Activated CD8-positive, alpha-beta memory T cell treated with anti-CD3 and anti-CD28 coated beads, Interleukin-2, amount 50 U/mL, for 48 hours (primary cell): ENCODE data around the gene MACROD2.

Source experiments
- DNase-seq: peaks from one replicate; pipeline ENCODE4 v3.0.0-alpha.2; 2020

Gene MACROD2

GRCh38 chr20:15578113-15578512 lies 1582.8 kb downstream of the MACROD2 start:
- DNase-seq, result no peak

- no peak for DNase-seq
These were observed 1584.4 kb downstream of the MACROD2 start for GRCh38 chr20:15579688-15580087.

- no peak for DNase-seq
These were observed 1586.9 kb downstream of the MACROD2 start for GRCh38 chr20:15582146-15582760.

GRCh38 chr20:15584507-15584906 lies 1589.2 kb downstream of the MACROD2 start:
- no peak for DNase-seq

DNA sequence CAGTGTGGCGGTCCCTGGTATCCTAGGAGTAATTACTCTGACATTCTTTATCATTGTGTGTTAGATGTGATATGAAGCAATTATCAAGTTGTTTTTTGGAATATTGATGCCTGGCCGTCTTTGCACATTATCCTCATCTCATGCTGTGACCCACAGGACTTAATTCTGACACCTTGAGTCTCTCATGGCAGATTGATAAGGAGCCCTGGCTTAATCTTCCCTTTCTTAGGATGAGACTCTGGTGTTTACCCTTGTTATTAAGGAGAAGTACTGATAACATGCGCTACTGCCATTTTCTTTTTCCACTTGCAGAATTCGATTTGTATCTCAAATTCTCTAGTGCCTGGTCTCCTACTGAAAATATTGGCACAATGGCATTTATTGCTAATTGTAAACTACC lies 1597.8 kb downstream of the MACROD2 start:
- no peak for DNase-seq

DNA sequence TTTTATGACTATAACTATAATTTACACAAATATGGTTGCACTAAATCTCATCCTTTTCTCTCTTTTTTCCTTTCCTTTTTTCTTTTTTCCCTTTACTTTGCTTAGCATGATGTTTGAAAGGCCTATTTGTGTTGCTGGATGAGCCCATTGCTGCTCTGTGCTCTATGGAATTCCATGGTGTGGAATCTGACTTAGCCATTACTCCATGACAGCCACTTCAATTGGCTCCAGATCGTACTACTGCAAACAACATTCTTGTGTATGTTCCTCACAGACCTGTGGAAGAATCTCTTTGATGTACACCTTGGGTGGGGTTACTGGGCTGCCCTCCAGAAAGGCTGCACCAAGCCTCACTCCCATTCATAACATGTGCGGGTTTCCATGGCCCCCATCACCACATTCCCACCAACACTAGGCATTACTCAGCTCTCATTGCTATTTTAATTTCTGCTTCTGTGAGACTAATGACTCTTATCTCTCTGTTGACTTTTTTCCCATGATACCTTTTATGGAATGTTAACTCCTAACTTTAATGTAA lies 1598.9 kb downstream of the MACROD2 start:
- DNase-seq, result no peak

GRCh38 chr20:15596220-15596890 lies 1601.0 kb downstream of the MACROD2 start:
- no peak for DNase-seq

DNA sequence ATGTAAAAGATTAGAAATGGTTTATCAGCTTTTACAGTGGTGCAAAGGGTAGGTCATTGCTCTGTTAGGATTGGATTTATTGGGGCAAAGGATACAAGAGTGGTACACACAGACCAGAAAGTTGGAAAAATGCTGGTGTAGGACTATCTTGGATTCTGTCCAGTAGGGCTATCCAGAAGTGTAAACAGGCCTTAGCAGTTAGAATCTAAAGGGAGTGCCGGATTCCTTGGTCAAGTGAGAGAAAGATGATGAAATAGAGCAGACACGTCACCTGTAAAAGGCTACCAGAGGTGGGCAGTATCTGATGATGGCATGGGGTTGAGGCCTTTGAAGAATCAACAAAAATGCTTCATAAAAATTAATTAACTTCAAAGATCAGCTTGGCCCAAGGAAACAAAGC lies 1602.0 kb downstream of the MACROD2 start:
- DNase-seq, result no peak

DNA sequence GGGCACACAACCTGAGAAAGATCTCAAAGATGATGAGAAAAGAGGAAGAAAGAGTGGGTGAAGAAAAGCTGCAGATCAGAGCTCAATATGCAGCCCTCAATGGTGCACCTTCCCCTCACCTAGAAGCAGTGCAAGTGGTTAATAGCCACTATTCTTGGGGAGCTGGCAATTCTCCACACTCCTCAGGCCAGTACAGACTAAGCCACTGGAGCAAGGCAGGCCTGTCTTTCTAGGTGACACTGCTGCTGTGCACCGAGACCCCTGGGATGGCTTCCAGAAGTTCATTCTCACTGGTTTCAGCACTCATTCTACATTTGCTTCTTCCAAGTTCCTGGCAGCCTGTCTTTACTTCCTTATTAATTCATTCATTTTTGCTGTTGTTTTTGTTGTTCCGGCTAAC lies 1604.6 kb downstream of the MACROD2 start:
- no peak for DNase-seq

DNA sequence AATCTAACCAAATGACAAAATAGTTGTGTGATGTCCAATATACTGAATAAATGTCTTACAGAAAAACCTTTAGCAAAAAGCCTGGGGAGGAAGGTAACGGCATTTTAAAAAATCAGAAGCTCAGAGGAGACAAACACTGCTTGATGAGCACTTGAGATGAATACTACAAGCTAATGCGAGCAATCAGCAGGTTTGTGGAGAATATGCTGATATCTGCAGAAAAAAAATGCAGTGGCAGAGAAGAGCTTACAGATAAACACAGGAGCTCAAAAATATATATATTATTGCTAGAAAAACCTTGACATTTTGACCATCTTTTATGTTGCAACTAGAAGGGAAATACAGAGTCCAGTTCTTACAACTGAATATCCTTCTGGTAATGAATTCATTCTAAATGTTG lies 1605.2 kb downstream of the MACROD2 start:
- DNase-seq, result no peak

- DNase-seq, result no peak
These were observed 1608.2 kb downstream of the MACROD2 start for GRCh38 chr20:15603506-15603905.

DNA sequence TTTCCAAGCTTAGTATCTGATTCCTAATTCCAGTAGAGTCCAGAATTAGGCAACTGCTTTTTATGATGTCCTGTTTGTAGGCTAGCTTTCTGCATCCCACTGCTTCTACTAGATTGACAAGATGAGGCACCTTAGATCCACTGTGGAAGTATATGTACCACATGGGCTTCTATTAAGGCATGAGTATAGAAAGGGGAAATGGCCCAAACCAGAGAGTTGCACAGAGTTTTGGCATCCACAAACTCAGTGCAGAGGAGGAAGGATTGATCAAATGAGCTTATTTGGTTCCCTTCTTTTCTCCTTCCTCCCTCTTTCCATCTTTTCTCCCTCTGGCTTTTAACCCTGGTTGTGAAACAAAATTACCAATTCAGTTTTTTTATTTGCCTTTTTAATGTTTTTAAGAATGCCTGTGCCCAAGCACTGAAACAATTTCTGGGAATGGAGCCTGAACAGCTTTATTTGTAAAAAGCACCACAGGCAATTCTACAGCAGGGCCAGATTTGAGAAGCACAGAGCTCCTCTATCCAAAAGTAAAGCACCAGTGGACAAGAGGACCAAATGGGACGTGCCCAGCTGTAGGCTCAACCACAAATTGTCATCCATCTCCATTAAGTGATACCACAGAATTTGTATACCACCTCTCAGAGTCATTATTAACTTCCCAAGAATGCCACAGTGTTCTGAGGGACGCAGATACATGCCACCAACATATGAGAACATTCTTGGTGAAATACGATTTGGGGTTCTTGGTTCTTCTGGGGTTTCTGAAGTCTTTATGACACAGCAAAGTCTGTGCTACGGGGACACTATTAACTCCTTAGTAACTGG lies 1608.9 kb downstream of the MACROD2 start:
- DNase-seq, result no peak

- DNase-seq, result no peak
These were observed 1614.6 kb downstream of the MACROD2 start for GRCh38 chr20:15609921-15610320.

GRCh38 chr20:15610787-15611186 lies 1615.5 kb downstream of the MACROD2 start:
- no peak for DNase-seq

DNA sequence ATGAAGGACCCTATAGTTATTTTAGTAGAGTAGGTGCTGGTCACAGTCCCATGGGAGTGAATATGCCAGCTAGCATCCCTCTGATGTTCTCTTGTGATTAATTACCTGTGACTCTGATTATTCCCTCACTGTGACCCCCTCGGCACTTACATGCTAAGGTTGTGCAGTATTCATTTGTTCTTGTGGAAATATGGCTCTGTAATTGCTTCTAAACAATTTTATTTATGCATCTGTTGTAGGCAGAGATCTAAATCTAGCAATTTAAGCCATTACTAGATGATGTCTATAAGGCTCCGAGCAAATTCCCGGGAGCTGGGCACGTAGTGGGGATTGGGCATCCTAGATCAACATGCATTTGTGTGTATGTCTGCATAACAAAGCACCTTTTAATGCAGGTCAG lies 1616.2 kb downstream of the MACROD2 start:
- DNase-seq, result no peak

GRCh38 chr20:15612198-15612597 lies 1616.9 kb downstream of the MACROD2 start:
- DNase-seq, result no peak

DNA sequence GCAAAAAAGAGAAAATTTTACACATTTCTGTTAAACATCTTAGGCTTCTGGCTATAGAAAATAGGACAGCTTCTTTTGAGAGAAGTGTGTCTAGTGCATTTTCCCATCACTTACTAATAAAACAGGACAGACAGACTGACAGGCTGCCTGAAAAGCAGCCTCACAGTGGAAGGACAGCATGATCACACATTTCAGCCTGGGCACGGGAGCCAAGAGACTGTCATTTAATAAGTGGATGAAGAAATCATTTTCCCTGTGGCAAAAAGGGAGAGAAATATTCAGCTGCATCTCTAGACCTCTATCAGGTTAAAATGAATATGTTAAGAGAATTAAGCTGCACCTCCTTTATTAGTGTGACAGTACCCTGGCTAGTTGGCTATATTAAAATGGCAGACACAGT lies 1617.5 kb downstream of the MACROD2 start:
- DNase-seq, result no peak

- no peak for DNase-seq
These were observed 1618.2 kb downstream of the MACROD2 start for GRCh38 chr20:15613530-15613929.

DNA sequence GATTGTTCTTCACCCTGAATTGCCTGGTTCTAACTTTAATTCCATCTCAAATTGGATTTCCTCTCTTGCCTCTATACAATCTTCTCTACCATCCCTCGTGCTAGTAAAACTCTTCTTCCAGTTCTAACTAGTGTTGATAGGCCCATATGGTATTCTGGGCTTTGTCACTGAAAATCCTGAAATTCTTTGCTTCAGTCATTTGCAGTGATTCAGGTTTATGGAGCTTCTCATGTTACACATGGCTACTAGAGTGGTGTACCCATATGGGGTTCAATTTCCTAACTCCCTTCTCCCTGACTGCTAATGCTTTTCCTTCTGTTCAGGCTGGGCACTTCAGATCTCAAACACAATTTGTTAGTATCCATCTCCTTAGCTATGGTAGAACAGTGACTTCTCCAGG lies 1621.3 kb downstream of the MACROD2 start:
- no peak for DNase-seq

- no peak for DNase-seq
These were observed 1622.8 kb downstream of the MACROD2 start for GRCh38 chr20:15618110-15618509.

GRCh38 chr20:15618912-15619311 lies 1623.6 kb downstream of the MACROD2 start:
- no peak for DNase-seq

- no peak for DNase-seq
These were observed 1624.0 kb downstream of the MACROD2 start for GRCh38 chr20:15619341-15619740.

DNA sequence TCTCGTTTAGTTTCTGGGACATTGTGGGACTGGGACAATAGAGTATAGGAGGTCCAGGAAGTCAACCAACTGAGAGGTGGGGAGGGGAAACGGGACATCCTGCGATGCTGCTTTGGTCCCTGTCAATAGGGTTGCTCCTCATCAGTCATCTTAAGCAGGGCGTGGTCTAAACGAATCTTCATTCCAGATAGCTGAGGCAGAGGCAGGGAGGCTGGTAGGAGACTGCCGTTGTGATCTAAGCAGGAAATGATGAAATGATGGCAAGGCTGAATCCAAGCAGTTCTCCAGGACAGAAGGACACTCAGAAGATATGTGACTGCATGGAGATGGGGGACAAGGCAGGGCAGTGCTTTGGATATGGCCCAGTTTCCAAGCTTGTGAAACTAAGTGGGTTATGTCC lies 1624.5 kb downstream of the MACROD2 start:
- no peak for DNase-seq

- DNase-seq, result no peak
These were observed 1627.1 kb downstream of the MACROD2 start for GRCh38 chr20:15622368-15622767.
